Adipose tissue (tissue), 3 donors: ENCODE measurements around the gene SLFNL1. TPM values are rescaled to one million over a fixed set of nuclear protein-coding genes. Genes with fewer than 3 reads are reported as not detected.

Experiments used
- H3K27ac ChIP-seq: one replicate; pipeline ENCODE4 v1.5.1; 2013; ENCODE audit warnings: low read depth, low read length
- WGBS, 3 donors: extraction: QIAGEN DNeasy Blood & Tissue Kit; methylation state at CpG; one replicate each; pipeline ENCODE4 v1.1.7; 2013; 5-methylcytosine and 5-hydroxymethylcytosine counted together
- polyA plus RNA-seq, 3 donors: library from polyadenylated mRNA; stranded (reverse); fragments of 200-250 nt; gene quantifications; one replicate each; pipeline ENCODE4 v1.2.3, GENCODE V29; 2013
- donor health status: healthy with polysubstance abuse.
- donor health status: Bipolar disorder and iron deficiency.
- donor health status: healthy.

The SLFNL1 gene
- polyA plus RNA-seq, 3 donors, result 0.07 to 0.34 (median 0.22) TPM

- 35 to 37% (median 35%) methylated on average over 17 of the region's 17 CpGs for WGBS, 3 donors
- no peak overlapping the region for H3K27ac ChIP-seq
Measured at GRCh38 chr1:40978886-40979240, 42.7 kb downstream of the SLFNL1 start.

DNA sequence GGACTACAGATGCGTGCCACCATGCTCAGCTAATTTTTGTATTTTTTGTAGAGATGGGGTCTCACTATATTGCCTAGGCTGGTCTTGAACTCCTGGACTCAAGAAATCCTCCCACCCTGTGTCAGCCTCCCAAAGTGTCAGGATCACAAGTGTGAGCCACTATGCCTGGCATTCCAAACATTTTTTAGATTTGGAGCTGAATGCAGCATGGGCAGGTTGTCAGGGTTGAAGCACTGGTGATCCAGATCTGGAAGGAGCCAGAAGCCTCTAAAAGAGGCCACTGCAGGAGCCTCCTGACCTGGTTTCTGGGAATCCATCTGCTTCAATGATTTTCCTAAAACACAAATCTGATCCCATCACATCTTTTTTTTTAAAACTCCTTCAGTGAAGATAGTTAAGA, 43.8 kb downstream of the SLFNL1 start:
- no peak overlapping the region for H3K27ac ChIP-seq
- 92 to 100% (median 100%) methylated on average over 1 of the region's 1 CpG for WGBS, 3 donors

GRCh38 chr1:40976952-40977690, 44.4 kb downstream of the SLFNL1 start:
- 77 to 89% (median 82%) methylated on average over 5 of the region's 5 CpGs for WGBS, 3 donors
- no peak overlapping the region for H3K27ac ChIP-seq

DNA sequence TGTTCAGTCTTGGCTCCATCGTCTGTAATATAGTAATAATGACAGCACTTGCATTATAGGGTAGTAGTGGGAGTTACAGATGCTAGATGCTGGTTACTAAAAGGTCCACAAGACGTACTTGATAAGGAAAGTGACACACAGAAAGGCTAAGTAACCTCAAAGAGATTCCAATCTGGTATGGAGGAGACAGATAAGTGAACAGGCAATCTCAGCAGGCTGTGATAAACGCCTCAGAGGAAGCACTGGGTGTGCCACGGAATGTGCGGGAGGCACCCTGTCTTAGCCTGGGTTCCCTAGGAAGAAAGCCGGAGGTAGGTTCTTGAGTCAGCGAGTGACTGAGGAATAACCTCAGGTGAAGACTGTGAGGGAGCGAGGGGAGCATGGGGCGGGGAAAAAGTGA, 46.6 kb downstream of the SLFNL1 start:
- H3K27ac ChIP-seq, result no peak overlapping the region
- WGBS, 3 donors, result 81 to 84% (median 82%) methylated on average over 9 of the region's 9 CpGs

- H3K27ac ChIP-seq, result no peak overlapping the region
- 41 to 58% (median 49%) methylated on average over 2 of the region's 2 CpGs for WGBS, 3 donors
Measured at GRCh38 chr1:40973912-40974311, 47.6 kb downstream of the SLFNL1 start.

DNA sequence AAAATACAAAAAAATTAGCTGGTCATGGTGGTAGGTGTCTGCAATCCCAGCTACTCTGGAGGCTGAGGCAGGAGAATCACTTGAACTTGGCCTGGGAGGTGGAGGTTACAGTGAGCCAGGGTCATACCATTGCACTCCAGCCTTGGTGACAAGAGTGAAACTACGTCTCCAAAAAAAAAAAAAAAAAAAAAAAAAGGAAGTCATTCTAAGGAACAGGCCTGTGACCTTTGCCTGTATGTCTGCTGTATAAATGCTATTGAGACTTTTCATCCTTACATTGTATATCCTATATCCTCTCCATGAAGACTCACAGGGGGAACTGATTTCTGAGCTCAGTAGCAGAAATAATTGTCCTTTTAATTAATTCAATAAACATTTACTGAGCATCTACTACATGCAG, 49.6 kb downstream of the SLFNL1 start:
- 68 to 75% (median 71%) methylated on average over 1 of the region's 1 CpG for WGBS, 3 donors
- H3K27ac ChIP-seq, result no peak overlapping the region

GRCh38 chr1:40969445-40969844, 52.1 kb downstream of the SLFNL1 start:
- no peak overlapping the region for H3K27ac ChIP-seq
- WGBS, 3 donors, result 86 to 97% (median 92%) methylated on average over 6 of the region's 6 CpGs

GRCh38 chr1:40966417-40966816, 55.1 kb downstream of the SLFNL1 start:
- WGBS, 3 donors, result 69 to 93% (median 69%) methylated on average over 4 of the region's 4 CpGs
- H3K27ac ChIP-seq, result no peak overlapping the region

Other genes with a start within 250 kb of the SLFNL1 start
- under 1 TPM; 0.67 to 0.88 (median 0.70) TPM for gene KCNQ4, start 237.9 kb downstream of the SLFNL1 start, polyA plus RNA-seq
- 10 to 100 TPM in 2 of 3 donors, 1 to 10 TPM in 1; 6.0 to 20.4 (median 10.2) TPM for gene CITED4, start 159.4 kb downstream of the SLFNL1 start, polyA plus RNA-seq
- 10 to 100 TPM in 1 of 3 donors, 1 to 10 TPM in 2; 4.1 to 12.4 (median 6.6) TPM for gene CTPS1, start 42.0 kb downstream of the SLFNL1 start, polyA plus RNA-seq
- gene SCMH1, start 220.6 kb upstream of the SLFNL1 start, polyA plus RNA-seq, result 10 to 100 TPM; 24.1 to 26.3 (median 24.4) TPM